Eye (tissue), 1 donor: ENCODE results near the gene RNU6-9.
"Not testable (repeated sequence)": the region's sequence is repeated elsewhere in the genome, so short reads cannot be mapped to it uniquely, and the experiment has no call there.

Experiments
- DNase-seq: peaks from one replicate; pipeline ENCODE4 v3.0.0-alpha.2; 2015

Gene RNU6-9

DNA sequence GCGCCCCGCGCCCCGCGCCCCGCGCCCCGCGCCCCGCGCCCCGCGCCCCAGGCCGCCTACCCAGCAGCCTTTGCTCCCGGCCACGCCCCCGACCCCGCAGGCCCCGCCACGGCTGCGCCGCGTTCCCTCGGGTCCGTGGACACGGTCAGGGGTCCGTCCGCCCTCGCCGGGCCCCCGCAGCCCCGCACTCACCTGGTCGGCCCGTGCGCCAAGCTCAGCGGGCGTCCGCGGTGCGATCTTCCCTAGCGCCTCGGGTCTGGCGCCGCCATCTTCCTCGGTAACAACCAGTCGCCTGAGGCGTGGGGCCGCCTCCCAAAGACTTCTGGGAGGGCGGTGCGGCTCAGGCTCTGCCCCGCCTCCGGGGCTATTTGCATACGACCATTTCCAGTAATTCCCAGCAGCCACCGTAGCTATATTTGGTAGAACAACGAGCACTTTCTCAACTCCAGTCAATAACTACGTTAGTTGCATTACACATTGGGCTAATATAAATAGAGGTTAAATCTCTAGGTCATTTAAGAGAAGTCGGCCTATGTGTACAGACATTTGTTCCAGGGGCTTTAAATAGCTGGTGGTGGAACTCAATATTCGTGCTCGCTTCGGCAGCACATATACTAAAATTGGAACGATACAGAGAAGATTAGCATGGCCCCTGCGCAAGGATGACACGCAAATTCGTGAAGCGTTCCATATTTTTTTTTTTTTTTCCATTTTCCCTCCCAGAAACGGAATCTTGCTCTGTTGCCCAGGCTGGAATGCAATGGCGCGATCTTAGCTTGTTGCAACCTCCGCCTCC lies at the start of gene RNU6-9, which contains the start of gene MED16:
RNU6-9 (plus strand) TSS at position 591 of the 796 bp plus-strand sequence.
MED16 (minus strand) TSS at position 294 of the 796 bp plus-strand sequence. CDS start 2,056 bp downstream, outside the sequence.
- peak; percentile 98 for DNase-seq

DNA sequence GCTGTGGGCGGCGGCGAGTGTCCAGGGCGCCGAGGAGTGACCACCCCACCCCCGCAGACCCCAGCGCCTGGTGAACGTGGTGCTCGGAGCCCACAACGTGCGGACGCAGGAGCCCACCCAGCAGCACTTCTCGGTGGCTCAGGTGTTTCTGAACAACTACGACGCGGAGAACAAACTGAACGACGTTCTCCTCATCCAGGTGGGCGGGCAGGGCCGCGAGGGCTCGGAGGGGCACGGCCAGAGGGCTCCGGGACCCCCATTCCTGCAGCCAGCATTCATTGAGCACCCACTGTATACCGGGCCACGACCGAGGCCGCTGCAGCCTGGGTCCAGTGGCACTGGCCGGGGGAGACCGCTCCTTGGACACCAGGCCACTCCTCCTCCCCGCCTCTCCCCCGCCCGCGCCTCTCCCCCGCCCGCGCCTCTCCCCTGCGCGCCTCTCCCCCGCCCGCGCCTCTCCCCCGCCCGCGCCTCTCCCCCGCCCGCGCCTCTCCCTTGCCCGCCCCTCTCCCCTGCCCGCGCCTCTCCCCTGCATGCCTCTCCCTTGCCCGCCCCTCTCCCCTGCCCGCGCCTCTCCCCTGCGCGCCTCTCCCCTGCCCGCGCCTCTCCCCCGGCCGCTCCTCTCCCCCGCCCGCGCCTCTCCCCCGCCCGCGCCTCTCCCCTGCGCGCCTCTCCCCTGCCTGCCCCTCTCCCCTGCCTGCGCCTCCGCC lies 49.3 kb upstream of the RNU6-9 start:
- DNase-seq = peak; percentile 11

DNA sequence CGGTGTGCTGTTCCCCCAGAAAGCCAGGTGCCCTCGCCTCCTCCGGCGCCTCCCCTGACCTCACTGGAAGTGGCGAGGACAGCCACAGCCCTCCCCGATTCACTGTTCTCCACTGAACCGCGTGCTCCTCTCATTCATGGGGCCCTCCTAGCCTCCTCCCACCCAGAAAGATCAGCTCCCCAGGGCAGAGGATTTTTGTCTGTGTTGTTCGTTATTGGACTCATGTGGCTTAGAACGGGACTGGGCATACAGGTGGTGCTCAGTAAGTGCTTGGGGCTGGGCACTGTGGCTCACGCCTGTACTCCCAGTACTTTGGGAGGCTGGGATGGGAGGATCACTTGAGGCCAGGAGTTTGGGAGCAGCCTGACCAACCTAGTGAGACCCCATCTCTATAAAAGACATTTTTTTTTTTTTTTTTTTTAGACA lies 48.7 kb upstream of the RNU6-9 start:
- DNase-seq = peak; percentile 23

DNA sequence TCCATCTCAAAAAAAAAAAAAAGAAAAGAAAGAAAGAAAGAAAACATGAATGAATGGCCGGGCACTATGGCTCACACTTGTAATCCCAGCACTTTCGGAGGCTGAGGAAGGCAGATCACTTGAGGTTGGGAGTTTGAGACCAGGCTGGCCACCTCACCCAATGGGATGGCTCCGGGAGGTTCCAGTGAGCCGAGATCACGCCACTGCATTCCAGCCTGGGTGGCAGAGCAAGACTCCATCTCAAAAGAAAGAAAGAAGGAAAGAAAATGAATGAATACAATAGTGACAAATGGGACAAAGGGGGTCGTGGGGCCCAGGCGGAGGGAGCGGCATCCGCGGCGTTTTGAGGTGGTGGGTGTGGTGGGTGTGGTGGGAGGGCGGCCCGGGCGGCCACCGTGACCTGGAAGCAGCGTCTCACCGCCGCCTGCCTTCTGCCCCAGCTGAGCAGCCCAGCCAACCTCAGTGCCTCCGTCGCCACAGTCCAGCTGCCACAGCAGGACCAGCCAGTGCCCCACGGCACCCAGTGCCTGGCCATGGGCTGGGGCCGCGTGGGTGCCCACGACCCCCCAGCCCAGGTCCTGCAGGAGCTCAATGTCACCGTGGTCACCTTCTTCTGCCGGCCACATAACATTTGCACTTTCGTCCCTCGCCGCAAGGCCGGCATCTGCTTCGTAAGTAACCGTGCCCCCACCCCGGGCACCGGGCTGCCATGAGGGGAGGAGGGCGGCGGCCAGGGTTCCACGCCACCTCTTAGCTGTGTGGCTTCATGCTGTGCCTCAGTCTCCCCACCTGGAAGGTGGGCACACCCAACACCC lies 47.4 kb upstream of the RNU6-9 start:
- no peak for DNase-seq

DNA sequence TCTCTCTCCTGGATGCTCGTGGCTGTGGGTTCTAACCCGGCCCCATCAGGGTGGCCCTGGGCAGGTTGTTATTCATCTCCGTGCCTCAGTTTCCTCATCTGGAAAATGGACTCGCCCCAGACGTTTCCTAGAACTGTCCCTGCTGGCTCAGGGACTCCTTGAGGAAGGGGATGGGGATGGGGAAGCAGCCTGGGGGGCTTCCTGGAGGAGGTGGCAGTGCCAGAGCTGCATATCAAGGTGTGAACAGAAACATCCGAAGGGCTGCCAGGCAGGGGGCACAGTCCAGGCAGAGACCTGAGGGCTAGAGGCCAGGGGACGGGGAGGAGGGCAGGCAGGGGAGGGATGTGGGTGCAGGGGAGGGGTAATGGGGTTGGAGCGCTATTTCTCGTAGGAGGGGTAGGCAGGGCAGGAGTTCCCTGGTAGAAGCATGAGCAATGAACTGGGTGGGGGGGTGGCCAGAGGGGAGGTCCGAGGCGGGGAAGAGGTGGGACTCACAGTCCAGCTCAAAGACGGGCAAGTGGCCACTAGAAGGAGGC lies 44.8 kb upstream of the RNU6-9 start:
- no peak for DNase-seq

DNA sequence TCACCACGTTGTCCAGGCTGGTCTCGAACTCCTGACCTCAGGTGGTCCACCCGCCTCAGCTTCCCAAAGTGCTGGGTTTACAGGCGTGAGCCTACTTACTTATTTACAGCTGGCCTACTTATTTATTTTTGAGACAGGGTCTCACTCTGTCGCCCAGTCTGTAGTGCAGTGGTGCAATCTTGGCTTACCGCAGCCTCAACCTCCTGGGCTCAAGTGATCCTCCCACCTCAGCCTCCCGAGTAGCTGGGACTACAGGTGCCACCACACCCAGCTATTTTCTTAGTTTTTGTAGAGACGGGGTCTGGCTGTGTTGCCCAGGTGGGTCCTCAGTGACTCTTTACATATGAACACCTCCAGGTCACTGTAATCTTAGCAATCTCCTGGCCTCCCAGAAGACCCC lies 44.1 kb upstream of the RNU6-9 start:
- DNase-seq = not testable (repeated sequence)

DNA sequence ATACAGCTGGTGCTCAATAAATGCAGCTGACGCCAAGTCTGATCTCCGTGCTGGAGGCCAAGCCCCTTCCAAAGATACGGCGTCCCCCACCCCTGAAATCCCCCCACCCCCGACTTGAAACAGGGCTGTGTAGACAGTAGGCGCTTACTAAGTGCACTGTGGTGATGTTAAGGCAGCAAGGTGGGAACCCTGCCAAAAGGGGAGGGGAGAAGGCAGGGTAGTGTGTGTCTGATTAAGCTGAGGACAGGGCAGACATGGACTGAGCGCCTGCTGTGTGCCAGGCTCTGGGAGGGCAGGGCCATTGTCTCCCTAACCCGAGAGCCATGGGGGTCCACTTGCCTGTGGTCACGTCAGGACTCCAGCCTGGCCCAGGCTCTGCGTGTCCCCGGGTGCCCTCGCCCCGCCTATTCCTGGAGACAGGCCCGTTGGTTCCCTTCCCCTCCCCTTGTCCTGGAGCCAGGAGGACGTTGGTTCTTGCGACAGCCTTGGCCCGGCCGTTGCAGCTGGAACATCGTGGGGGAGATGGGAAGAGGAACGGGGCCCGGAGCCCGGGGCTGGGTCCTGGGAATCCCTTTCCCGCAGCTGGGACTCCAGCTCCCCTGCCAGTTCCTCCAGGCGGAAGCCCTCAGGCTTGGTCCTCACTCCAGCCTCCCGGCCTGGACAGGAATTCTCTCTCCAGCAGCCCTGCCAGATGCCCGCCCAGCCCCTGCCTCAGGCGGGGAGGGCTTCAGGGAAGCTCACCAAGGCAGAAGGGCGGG lies 42.9 kb upstream of the RNU6-9 start:
- peak; percentile 73 for DNase-seq

DNA sequence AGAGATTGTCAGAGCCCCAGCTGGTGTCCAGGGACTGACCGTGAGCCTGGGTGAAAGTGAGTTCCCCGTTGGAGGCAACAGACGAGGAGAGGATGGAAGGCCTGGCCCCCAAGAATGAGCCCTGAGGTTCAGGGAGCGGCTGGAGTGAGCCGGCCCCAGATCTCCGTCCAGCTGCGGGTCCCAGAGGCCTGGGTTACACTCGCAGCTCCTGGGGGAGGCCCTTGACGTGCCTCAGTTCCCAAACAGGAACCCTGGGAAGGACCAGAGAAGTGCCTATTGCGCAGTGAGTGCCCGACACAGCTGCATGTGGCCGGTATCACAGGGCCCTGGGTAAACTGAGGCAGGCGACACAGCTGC lies 42.3 kb upstream of the RNU6-9 start:
- DNase-seq = no peak

DNA sequence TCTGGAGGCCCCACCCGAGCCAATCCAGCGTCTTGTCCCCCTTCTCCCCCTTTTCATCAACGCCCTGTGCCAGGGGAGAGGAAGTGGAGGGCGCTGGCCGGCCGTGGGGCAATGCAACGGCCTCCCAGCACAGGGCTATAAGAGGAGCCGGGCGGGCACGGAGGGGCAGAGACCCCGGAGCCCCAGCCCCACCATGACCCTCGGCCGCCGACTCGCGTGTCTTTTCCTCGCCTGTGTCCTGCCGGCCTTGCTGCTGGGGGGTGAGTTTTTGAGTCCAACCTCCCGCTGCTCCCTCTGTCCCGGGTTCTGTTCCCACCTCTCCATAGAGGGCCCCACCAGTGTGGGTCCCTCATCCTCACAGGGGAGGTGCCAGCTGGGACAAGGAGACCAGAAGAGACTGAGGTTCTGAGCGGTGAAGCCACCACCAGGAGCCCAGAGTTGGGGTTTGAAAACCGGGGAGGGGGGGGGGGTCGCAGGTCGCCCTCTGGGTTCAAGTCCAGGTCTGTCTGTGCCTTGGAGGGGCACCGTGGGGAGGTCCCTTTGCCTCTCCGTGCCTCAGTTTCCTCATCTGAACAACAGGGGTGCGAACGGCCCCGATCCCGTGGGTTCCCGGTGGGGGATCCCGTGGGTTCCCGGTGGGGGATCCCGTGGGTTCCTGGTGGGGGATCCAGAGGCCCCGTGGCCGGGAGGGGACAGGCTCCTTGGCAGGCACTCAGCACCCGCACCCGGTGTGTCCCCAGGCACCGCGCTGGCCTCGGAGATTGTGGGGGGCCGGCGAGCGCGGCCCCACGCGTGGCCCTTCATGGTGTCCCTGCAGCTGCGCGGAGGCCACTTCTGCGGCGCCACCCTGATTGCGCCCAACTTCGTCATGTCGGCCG lies 40.9 kb upstream of the RNU6-9 start, which contains the start of gene ELANE:
ELANE (plus strand) TSS at position 168 of the 878 bp plus-strand sequence; CDS start at position 194, 26 bp downstream.
- DNase-seq = no peak

DNA sequence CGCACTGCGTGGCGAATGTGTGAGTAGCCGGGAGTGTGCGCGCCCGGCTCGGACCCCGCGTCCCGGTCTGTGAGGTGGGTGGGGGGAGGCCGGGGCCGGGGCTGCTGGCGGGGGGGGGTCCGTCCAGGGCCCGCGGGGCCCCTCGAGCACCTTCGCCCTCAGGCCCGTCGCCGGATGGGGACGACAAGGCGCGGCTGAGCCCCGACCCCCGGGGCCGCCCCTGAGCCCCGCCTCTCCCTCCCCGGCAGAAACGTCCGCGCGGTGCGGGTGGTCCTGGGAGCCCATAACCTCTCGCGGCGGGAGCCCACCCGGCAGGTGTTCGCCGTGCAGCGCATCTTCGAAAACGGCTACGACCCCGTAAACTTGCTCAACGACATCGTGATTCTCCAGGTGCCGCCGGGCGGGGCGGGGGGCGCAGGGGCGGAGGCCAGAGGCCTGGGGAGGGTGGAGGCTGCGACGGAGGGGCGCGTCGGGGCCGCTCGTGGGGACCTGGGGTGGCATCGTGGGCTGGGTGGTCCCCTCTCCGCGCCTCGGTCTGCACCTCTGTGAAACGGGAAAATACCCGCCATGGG lies 40.2 kb upstream of the RNU6-9 start:
- no peak for DNase-seq

DNA sequence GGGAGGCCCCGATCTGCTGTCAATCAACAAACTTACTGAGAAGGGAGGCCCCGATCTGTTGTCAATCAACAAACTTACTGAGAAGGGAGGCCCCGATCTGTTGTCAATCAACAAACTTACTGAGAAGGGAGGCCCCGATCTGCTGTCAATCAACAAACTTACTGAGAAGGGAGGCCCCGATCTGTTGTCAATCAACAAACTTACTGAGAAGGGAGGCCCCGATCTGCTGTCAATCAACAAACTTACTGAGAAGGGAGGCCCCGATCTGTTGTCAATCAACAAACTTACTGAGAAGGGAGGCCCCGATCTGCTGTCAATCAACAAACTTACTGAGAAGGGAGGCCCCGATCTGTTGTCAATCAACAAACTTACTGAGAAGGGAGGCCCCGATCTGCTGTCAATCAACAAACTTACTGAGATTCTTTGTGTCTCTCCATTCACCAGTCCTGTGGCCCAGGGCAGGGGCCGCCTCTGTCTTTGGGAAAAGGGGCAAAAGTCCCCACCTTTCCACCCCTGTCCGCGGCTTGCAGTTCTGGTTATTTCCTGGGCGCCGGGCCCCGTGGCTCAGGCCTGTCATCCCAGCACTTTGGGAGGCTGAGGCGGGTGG lies 39.6 kb upstream of the RNU6-9 start:
- not testable (repeated sequence) for DNase-seq

DNA sequence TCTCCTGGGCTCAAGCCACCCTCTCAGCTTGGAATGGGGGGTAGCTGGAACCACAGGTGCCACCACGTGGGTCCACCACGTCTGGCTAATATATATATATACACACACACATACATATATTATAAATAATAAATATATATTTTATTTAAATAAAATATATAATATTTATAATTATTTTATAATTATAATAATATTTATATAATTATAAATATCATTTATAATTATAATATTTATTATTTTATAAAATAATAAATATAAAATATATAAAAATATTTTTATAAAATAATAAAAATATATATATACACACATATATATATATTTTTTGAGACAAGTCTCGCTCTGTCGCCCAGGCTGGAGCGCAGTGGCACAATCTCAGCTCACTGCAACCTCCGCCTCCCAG lies 38.7 kb upstream of the RNU6-9 start:
- DNase-seq = no peak

DNA sequence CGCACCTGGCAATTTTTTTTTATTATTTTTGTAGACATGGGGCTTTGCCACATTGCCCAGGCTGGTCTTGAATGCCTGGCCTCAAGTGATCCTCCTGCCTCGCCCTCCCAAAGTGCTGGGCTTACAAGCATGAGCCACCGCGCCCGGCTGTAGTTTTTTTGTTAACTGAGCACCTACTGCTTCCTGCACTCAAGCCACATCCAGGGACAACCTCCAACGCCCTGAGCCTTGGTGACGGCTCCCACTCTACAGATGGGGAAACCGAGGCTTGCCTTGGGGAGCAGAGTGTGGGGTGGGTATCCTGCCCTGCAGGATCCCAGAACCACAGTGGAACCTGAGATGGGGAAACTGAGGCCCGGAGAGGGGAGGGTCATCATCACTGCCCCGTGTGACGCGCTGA lies 38.1 kb upstream of the RNU6-9 start:
- no peak for DNase-seq

DNA sequence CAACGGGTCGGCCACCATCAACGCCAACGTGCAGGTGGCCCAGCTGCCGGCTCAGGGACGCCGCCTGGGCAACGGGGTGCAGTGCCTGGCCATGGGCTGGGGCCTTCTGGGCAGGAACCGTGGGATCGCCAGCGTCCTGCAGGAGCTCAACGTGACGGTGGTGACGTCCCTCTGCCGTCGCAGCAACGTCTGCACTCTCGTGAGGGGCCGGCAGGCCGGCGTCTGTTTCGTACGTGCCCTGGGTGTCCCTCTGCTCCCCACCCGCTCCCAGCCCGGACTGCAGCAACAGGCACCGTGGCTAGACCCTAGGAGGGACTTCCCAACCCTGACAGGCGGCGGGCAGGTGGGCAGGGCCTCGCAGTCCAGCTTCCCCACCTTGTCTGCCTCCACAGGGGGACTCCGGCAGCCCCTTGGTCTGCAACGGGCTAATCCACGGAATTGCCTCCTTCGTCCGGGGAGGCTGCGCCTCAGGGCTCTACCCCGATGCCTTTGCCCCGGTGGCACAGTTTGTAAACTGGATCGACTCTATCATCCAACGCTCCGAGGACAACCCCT lies 37.6 kb upstream of the RNU6-9 start:
- no peak for DNase-seq

DNA sequence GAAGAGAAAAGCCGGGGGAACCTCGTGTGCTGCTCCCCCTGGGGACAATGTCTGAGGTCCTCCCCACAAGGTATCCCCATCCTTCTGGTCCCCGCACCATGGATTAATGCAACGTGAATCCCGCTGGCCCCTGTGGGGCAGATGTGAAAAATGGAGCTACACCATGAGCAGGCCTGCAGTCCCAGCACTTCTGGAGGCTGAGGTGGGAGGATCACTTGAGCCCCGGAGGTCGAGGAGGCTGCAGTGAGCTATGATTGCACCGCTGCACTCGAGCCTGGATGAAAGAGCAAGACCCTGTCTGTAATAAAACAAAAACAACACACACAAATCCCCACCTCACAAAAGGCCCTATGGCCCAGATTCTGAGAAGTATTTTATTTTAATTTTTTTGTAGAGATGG lies 35.0 kb upstream of the RNU6-9 start:
- DNase-seq = no peak

DNA sequence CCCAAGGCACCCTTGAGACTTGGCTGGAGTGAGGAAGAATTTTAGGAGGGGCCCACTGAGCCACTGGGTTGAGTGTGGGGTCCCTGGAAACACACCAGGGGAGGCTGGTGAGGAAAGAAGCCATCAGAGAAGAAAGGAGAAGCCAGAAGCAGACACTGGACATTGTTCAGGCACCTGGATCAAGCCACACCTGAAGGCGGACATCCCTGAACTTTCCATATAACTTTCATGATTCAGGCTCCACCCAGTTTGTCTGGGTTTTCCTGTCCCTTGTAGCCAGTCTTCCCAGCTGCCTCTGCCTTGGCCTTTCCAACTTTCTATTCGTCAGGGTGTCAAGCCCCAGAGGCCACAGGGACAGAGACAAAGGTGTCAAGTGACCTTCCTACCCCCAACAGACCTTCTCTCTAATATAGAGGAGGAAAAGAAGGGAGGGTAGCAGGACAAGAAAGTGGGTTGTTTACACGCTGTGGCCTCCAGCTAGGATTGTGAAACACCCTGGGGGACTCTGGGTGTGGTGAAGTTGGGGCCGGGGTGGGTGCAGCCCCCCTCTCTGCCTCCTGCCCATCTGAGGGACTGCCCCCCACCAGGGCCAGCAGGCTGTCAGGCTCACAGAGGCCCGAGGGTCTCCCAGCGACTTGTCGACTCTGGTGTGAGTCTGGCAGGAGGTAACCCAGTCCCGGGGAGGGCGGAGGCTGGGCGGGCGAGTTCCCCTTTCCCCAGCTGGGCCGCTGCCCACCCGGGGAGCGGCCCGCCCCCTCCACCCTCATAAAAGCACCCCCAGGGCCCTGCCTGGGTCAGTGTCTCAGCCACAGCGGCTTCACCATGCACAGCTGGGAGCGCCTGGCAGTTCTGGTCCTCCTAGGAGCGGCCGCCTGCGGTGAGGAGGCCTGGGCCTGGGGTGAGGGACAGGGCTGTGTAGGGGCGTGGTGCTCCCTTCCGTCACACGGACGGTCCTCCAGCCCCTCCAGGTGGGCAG lies 34.1 kb upstream of the RNU6-9 start, which contains the start of gene CFD:
CFD (plus strand) TSS at position 797 of the 976 bp plus-strand sequence; CDS start at position 823, 26 bp downstream.
- DNase-seq = no peak

DNA sequence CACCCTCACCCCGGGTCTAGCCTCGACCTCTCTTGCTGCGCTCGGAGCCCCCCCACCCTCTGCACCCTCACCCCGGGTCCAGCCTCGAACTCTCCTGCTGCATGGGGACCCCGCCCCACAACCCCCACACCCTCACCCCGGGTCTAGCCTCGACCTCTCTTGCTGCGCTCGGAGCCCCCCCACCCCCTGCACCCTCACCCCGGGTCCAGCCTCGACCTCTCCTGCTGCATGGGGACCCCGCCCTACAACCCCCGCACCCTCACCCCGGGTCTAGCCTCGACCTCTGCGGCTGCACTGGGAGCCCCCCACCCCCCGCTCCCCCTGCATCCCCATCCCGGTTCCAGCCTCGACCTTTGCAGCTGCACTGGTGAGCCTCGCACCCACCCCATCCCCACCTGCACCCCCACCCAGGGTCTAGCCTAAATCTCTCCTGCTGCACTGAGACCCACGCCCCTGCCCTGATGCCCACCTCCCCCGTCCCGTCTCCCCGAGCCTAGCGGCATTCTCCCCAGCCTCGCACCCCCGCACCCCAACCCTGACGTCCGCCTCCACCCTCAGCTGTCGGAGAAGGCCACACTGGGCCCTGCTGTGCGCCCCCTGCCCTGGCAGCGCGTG lies 32.0 kb upstream of the RNU6-9 start:
- no peak for DNase-seq
